DLD1 (cell line): ENCODE measurements around the gene IQCF6.
"Not testable (repeated sequence)": the region's sequence is repeated elsewhere in the genome, so short reads cannot be mapped to it uniquely, and the experiment has no call there.

Experiments used
- in situ Hi-C: cut with HindIII; loops from 2 replicates; pipeline ENCODE4 v1.10.0; 2017; ENCODE audit warnings: low sequenced_read_pairs

Gene IQCF6

GRCh38 chr3:51777985-51778384, 1.1 kb downstream of the IQCF6 start:
- in situ Hi-C loops: no loop called here

DNA sequence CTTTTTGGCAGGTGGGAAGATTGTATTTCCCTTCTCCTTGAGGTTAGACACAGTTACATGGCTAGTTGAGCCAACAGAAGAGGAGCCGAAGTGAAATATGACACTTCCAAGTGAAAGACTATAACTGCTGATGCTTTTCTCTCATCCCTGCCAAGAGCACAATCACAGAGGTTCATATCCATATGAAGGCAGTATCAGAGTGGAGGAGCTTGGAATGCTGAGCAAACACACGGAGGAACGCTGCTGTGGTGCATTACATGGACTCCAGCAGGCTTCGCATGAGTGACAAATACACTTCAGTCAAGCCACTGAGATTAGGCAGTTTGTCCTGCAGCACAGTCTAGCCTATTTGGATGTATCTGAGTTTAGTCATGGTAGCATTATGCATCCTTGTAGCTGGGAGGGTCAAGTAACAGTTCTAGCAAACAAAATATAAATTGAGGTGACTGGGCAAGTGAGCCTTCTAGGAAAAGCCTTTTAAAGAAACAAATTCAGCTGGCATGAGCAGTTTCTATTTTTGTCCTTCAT, 5.4 kb downstream of the IQCF6 start:
- in situ Hi-C loops: no loop called here

GRCh38 chr3:51759203-51759602, 19.8 kb downstream of the IQCF6 start:
- in situ Hi-C loops: no loop called here

GRCh38 chr3:51753763-51754750, 25.0 kb downstream of the IQCF6 start:
- in situ Hi-C loops: not testable (repeated sequence)

DNA sequence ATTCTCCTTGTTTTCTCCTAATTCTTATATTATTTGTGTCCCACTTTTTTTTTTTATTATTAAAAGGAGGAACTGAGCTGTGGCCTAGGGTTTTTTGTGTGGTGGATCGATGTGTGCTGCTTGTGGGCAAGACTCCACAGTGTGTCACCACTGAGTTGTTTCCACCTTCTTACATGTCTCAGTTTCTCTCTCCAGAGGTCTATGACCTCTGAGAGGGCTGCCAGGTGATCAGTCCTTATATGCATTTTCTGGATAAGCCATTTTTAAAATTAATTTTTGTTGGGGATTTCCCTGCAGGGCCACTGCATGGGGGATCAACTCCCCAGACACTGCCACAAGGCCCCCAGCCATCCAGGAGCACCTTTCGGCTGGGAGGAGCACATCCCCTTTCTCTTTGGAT, 27.8 kb downstream of the IQCF6 start:
- in situ Hi-C loops: no loop called here

GRCh38 chr3:51750878-51751277, 28.2 kb downstream of the IQCF6 start:
- in situ Hi-C loops: no loop called here

DNA sequence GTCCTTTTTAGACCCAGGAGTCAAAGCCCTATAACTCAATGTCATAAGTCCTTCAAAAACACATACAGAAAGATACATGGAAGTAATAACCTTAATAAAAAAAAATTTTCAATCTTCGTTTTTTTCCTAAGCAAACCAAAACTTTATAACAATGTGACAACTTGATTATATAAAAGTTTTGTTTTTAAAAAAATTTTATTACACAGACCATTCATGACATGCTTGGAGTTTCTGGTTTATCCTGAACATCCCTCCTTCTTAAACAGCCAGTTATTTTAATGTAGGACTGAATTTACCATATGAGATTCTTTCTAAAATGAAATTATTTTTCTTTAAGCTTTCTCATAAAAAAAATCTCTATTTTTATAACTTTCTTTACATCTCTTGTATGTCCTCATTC, 30.7 kb downstream of the IQCF6 start:
- in situ Hi-C loops: no loop called here

- in situ Hi-C loops: no loop called here
Measured at GRCh38 chr3:51747840-51748239, 31.2 kb downstream of the IQCF6 start.

GRCh38 chr3:51742978-51743377, 36.1 kb downstream of the IQCF6 start:
- in situ Hi-C loops: not testable (repeated sequence)

- in situ Hi-C loops: not testable (repeated sequence)
Measured at GRCh38 chr3:51742320-51742719, 36.7 kb downstream of the IQCF6 start.

GRCh38 chr3:51739110-51739509, 39.9 kb downstream of the IQCF6 start:
- in situ Hi-C loops: no loop called here

DNA sequence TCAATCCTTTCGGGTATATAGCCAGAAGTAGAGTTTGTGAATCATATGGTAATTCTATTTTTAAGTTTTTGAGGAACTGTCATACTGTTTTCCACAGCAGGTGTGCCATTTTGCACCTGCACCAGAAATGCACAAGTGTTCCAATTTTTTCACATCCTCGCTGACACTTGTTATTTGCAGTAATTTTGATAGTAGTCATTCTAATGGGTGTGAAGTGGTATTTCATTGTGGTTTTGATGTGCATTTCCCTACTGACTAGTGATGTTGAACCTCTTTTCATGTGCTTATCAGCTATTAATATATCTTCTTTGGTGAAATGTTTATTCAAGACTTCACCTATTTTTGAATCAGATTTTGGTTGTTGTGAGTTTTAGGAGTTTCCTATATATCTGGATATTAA, 43.1 kb downstream of the IQCF6 start:
- in situ Hi-C loops: no loop called here

GRCh38 chr3:51735039-51735438, 44.0 kb downstream of the IQCF6 start:
- in situ Hi-C loops: no loop called here

DNA sequence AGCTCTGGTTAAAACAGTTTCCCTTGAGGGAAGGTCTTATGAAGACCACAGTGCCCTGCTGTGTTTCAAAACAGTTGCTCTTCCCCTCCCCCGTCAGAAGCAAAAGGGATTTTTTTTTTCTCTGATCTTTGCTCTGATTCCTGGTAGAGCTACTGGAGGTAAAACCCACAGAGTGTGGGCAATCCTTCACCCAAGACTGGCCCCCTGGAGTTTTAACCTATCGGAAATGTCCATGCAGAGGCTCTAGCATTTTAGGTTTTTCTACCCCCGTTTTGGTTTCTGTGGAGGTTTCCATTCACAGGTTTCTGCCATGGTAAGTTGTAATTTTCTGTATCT, 44.5 kb downstream of the IQCF6 start:
- in situ Hi-C loops: no loop called here

DNA sequence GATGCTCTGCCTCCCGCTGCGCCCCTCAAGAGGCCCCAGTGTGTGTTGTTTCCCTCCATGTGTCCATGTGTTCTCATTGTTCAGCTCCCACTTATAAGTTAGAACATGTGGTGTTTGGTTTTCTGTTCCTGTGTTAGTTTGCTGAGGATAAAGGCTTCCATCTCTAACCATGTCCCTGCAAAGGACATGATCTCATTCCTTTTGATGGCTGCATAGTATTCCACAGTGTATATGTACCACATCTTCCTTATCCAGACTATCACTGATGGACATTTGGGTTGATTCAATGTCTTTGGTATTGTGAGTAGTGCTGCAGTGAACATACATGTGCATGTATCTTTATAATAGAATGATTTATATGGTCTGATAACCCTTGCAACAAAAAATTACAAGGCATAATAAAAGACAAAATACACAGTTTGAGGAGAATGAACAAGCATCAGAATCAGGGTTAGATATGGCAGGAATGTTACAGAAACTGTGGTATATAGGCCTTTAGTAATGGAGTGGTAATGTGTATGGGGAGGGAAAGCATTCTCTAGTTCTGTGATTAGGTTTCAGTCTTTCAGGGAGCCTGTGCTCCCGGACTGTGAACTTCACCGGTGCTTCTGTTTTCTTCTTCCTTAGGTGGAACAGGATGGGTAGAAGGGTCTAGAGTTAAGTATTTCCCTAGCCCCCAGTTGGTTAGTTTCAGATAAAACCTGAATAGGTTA, 45.0 kb downstream of the IQCF6 start:
- in situ Hi-C loops: no loop called here

DNA sequence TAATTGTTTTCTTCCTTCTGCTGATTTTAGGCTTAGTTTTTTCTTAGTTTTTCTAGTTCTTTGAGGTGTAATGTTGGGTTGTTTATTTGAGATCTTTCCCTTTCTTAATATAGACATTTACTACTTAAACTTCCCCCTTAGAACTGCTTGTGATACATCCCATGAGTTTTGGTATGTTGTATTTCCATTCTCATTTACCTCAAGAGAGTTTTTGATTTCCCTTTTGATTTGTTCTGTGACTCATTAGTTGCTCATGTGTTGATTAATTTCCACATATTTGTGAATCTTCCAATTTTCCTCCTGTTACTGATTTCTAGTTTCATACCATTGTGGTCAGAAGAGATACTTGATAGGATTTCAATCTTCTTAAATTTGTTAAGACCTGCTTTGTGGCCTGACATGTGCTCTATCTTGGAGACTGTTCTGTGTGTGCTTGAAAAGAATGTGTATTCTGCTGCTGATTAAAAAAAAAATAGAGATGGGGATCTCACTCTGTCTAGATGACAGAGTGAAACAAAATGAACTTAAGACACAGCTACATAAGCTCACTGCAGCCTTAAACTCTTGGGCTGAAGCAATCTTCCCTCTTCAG, 49.9 kb downstream of the IQCF6 start:
- in situ Hi-C loops: no loop called here
